ENCODE data around the gene IL16. TPM values are rescaled to one million over a fixed set of nuclear protein-coding genes. Genes with fewer than 3 reads are reported as not detected.
A peak's percentile ranks its signal among the peaks of the same experiment; 100 is the strongest.
"Not testable (repeated sequence)": the region's sequence is repeated elsewhere in the genome, so short reads cannot be mapped to it uniquely, and the experiment has no call there.

IL16 gene
- total and polyA plus RNA-seq, 11 donors: 1.2 to 21.6 (median 3.7) TPM

DNA sequence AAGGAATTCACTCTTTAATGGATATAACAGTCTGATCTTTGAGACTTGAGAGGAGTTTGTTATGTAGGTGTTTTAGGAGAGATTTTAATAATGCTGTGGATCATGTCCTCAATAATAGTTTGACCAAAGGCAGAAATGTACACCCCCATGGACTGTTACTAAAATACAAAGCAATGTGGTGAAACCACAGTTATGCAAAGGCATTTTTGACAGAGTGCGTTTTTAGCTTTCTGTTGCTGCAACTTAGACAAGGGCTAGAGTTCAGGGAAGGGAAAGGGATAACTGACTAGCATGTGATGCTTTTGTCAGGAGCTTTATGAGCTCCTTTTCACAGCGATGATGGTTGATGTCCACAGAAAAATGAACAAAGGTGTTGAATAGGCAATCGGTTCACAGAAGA lies 130.8 kb downstream of the IL16 start:
- no peaks in the 10 kb centered on the region for H3K36me3 ChIP-seq
- no peak for ATAC-seq
- peak overlapping the region in 1 of 12 donors; percentile 29 for H3K27ac ChIP-seq
- no peaks in the 10 kb centered on the region for H3K9me3 ChIP-seq
- H3K27me3 ChIP-seq: no peaks in the 10 kb centered on the region
- H3K4me1 ChIP-seq: peaks cover 0 to 17% (median 5%) of the 10 kb centered on the region in 12 donors
- 80 to 94% (median 85%) methylated on average over 3 of the region's 3 CpGs for WGBS, 4 donors
- no peak overlapping the region for H3K4me3 ChIP-seq
- intact Hi-C loops (cut with DNase I): loop anchor here in 2 of 10 donors (10.0 kb wide), 2 partner anchors 47 to 143 kb away; partner anchors contain the start of gene TMC3 (in 1 of the 2)
- TF ChIP-seq, protein P1, sequence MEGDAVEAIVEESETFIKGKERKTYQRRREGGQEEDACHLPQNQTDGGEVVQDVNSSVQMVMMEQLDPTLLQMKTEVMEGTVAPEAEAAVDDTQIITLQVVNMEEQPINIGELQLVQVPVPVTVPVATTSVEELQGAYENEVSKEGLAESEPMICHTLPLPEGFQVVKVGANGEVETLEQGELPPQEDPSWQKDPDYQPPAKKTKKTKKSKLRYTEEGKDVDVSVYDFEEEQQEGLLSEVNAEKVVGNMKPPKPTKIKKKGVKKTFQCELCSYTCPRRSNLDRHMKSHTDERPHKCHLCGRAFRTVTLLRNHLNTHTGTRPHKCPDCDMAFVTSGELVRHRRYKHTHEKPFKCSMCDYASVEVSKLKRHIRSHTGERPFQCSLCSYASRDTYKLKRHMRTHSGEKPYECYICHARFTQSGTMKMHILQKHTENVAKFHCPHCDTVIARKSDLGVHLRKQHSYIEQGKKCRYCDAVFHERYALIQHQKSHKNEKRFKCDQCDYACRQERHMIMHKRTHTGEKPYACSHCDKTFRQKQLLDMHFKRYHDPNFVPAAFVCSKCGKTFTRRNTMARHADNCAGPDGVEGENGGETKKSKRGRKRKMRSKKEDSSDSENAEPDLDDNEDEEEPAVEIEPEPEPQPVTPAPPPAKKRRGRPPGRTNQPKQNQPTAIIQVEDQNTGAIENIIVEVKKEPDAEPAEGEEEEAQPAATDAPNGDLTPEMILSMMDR (IDR thresholded peaks at IDR 0.05): no peak
- no peak for TF ChIP-seq POLR2A (IDR thresholded peaks at IDR 0.05)
- DNase-seq: no peak

DNA sequence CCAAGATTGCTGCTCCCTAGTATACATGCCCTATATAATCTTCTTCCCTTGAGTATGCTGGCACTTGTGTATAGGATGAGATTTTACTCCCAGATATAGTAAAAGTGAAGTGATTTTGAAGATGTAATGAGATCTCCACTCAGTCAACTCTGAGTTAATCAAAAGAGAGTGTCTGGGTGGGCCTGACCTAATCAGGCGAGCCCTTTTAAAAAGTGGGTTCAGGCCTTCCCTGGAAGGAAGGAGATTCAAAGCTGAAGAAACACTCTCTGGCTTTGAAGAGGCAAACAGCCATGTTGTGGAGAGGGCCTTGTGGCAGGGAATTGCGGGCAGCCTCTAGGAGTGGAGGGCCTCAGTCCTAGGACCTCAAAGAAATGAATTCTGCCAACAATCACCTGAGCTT lies 132.8 kb downstream of the IL16 start:
- Histone ChIP-seq H3K9me3 (no peaks in the 10 kb centered on the region), H3K27ac (no peak overlapping the region), H3K27me3 (no peaks in the 10 kb centered on the region), H3K4me1 (peaks cover 0 to 11% (median 4%) of the 10 kb centered on the region in 12 donors), H3K36me3 (no peaks in the 10 kb centered on the region), H3K4me3 (no peak overlapping the region)
- no peak for TF ChIP-seq POLR2A (IDR thresholded peaks at IDR 0.05)
- TF ChIP-seq, protein P1 (IDR thresholded peaks at IDR 0.05): no peak
- intact Hi-C loops (cut with DNase I): loop anchor here in 2 of 10 donors (10.0 kb wide), 2 partner anchors 45 to 145 kb away; partner anchors contain the start of gene TMC3 (in 1 of the 2)
- no peak for DNase-seq
- ATAC-seq: no peak
- 99 to 100% (median 100%) methylated on average over 2 of the region's 2 CpGs for WGBS, 4 donors

- DNase-seq (no peak), ATAC-seq (no peak)
- no peak for TF ChIP-seq POLR2A (IDR thresholded peaks at IDR 0.05)
- TF ChIP-seq, protein P1 (IDR thresholded peaks at IDR 0.05): no peak
- Histone ChIP-seq H3K27me3 (no peaks in the 10 kb centered on the region), H3K27ac (no peak overlapping the region), H3K36me3 (no peaks in the 10 kb centered on the region), H3K4me3 (peak overlapping the region in 4 of 12 donors; percentile 5 to 36 (median 20)), H3K4me1 (peaks cover 0 to 13% (median 0%) of the 10 kb centered on the region in 12 donors), H3K9me3 (no peaks in the 10 kb centered on the region)
- 77 to 84% (median 79%) methylated on average over 5 of the region's 5 CpGs for WGBS, 4 donors
- intact Hi-C loops (cut with DNase I): loop anchor here in 2 of 10 donors (5.0 kb wide), 1 partner anchor 53 kb away; no protein-coding TSS in a partner anchor
Measured at GRCh38 chr15:81330366-81331090, 133.8 kb downstream of the IL16 start.

GRCh38 chr15:81331141-81331540 lies 134.5 kb downstream of the IL16 start:
- not testable (repeated sequence) for H3K9me3 ChIP-seq, H3K27me3 ChIP-seq, DNase-seq, H3K27ac ChIP-seq, ATAC-seq, H3K36me3 ChIP-seq
- WGBS, 4 donors: 49 to 58% (median 54%) methylated on average over 9 of the region's 9 CpGs
- intact Hi-C loops (cut with DNase I): loop anchor here in 2 of 10 donors (5.0 kb wide), 1 partner anchor 54 kb away; no protein-coding TSS in a partner anchor
- peaks cover 0 to 16% (median 0%) of the 10 kb centered on the region in 12 donors for H3K4me1 ChIP-seq
- H3K4me3 ChIP-seq: peak overlapping the region in 4 of 12 donors; percentile 5 to 36 (median 20)
